BJ (cell line): ENCODE measurements around the gene PHACTR1. TPM values are rescaled to one million over a fixed set of nuclear protein-coding genes. Genes with fewer than 3 reads are reported as not detected.

Source experiments
- CTCF ChIA-PET: fragments of 350-600 bp; formaldehyde crosslinking; extraction: SDS; loops from one replicate; lab custom pipeline; 2021; ENCODE audit warnings: antibody characterized with exemption, inconsistent platforms; lab: Yijun Ruan, JAX
- POLR2A ChIA-PET: fragments of 300-600 bp; sonication (Branson Sonifier 250); formaldehyde crosslinking; extraction: SDS; loops from one replicate; lab custom pipeline; 2021; ENCODE audit warnings: antibody characterized with exemption; lab: Charles Lee
- DNase-seq: peaks from one replicate; pipeline ENCODE4 v3.0.0-alpha.2; 2011; ENCODE audit warnings: low read depth
- H3K27me3 ChIP-seq: 2 replicates; pipeline ENCODE4 v1.6.0; 2011; ENCODE audit warnings: low read length; ENCODE audit not compliant: control insufficient read depth, insufficient read depth
- H3K36me3 ChIP-seq: 2 replicates; pipeline ENCODE4 v1.5.1; 2011; ENCODE audit warnings: low read length; ENCODE audit not compliant: control insufficient read depth, insufficient read depth
- H3K4me3 ChIP-seq: 2 replicates; pipeline ENCODE4 v1.5.1; 2011; ENCODE audit warnings: low read depth, mild to moderate bottlenecking, control low read depth, low read length
- polyA plus RNA-seq: library from polyadenylated mRNA; depleted of rRNA; stranded (reverse); fragments of >200 nt; gene quantifications from 2 replicates; pipeline ENCODE4 v1.2.3, GENCODE V29; 2011
- TF ChIP-seq, protein P1 (sequence below): IDR thresholded peaks from 2 replicates; pipeline ENCODE4 v1.5.1; 2011; ENCODE audit warnings: low read depth, mild to moderate bottlenecking, control low read depth, inconsistent platforms, low read length, moderate library complexity; ENCODE audit not compliant: insufficient read depth

Gene PHACTR1
- polyA plus RNA-seq, 1 experiment = 0.40 TPM

DNA sequence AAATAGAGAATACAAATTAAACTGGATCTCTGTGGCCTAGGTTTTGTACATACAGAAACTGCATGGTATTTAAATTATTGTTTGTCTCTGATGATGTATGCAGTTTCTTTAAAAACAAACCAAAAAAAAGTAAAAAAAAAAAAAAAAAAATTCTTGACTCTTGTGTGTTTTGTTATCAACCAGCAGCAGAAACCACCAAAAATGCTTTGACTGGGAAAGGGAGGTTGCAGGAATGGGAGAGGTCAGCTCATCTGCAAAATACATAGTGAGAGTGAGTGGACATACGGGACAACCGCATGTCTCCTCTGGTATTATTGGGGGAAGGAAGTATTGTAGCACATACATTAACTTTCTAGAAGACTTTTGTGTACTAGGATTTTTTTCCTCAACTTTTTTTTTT is 573.8 kb downstream of the PHACTR1 start:
- no peak for DNase-seq
- TF ChIP-seq, protein P1, sequence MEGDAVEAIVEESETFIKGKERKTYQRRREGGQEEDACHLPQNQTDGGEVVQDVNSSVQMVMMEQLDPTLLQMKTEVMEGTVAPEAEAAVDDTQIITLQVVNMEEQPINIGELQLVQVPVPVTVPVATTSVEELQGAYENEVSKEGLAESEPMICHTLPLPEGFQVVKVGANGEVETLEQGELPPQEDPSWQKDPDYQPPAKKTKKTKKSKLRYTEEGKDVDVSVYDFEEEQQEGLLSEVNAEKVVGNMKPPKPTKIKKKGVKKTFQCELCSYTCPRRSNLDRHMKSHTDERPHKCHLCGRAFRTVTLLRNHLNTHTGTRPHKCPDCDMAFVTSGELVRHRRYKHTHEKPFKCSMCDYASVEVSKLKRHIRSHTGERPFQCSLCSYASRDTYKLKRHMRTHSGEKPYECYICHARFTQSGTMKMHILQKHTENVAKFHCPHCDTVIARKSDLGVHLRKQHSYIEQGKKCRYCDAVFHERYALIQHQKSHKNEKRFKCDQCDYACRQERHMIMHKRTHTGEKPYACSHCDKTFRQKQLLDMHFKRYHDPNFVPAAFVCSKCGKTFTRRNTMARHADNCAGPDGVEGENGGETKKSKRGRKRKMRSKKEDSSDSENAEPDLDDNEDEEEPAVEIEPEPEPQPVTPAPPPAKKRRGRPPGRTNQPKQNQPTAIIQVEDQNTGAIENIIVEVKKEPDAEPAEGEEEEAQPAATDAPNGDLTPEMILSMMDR = no peak
- peaks cover 4% of the 10 kb centered on the region; the same call in 1 of the 2 replicates for H3K36me3 ChIP-seq
- no peaks in the 10 kb centered on the region for H3K27me3 ChIP-seq
- ChIA-PET CTCF (interaction anchor here (2.0 kb wide), 1 partner anchor 12 kb away, joined by 6 read pairs; no protein-coding TSS in a partner anchor), POLR2A (interaction anchor here (0.7 kb wide), 1 partner anchor 222 kb away, joined by 3 read pairs; no protein-coding TSS in a partner anchor)
- no peak overlapping the region for H3K4me3 ChIP-seq

DNA sequence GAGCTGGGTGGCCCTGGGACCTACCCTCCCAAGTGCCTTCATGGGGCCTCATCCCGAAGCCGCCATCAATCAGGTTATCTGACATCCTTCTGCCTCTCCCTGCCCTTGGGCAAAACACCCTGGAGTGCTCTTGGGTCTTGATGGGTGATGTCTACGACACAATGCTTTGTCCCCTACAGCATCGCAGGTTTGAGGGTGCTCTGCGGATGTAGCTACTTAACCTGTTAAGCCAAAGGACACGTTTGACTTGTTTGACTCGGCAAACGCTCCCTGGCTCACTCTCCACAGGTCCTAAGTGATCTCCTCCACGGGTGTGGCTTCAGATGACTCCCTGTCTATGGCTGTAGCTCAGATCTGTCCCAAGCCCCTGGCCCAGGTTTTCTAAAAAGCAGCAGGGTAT is 576.2 kb downstream of the PHACTR1 start:
- ChIA-PET CTCF (interaction anchor here (0.7 kb wide), 1 partner anchor 11 kb away, joined by 3 read pairs; no protein-coding TSS in a partner anchor), POLR2A (no interaction called here)
- TF ChIP-seq, protein P1 = no peak
- no peak for DNase-seq
- H3K4me3 ChIP-seq = no peak overlapping the region
- H3K36me3 ChIP-seq = peaks cover 7% of the 10 kb centered on the region; the same call in 1 of the 2 replicates
- H3K27me3 ChIP-seq = no peaks in the 10 kb centered on the region

DNA sequence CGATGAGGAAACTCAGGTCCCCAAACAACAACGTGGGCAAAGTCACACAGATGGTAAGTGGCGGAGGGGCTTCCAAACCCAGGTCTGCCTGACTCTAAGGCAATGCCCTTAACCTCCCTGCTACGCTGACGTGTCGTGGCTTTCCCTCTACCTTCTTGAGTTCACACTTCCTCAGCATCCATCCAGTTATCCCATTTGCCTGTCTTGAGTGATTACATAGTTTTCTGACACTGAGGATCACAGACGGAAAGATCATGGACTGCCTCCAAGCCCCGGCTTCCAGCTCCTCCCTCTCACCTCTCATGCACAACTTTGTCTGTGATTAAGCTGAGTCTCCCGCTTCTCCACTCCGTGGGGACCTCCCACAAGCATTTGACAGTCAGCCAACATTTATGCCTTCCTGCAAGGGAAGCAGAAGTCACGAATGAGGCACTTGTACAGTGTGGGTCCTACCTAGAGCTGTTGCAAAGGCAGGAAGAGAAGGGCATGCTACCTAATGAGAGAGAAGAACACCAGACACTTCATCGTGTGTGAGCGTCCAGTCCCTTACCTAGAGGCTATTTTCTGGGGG is 578.0 kb downstream of the PHACTR1 start:
- ChIA-PET CTCF (no interaction called here), POLR2A (no interaction called here)
- no peak for DNase-seq
- Histone ChIP-seq H3K27me3 (no peaks in the 10 kb centered on the region), H3K36me3 (peaks cover 8% of the 10 kb centered on the region; the same call in 1 of the 2 replicates), H3K4me3 (no peak overlapping the region)
- TF ChIP-seq, protein P1 = no peak

DNA sequence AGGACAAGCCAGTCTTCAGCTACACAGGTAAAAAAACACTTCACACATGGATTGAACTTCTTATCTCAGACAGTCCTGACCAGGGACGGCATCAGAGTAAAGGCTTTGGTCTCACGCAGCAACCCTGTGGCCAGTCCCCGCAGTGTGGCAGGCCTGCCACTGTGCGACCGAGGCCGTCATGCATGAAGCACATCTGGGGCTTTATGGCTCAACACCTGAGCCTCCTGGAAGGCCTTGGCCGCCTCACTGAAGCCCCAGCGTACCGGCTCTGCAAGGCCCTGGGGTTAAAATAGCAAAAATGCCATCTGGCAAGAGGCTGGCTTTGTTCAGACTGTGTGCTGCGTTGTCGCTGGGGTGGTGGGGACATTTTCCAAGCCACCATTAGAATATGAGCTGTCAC is 579.0 kb downstream of the PHACTR1 start:
- no peak for DNase-seq
- TF ChIP-seq, protein P1 = no peak
- POLR2A ChIA-PET = no interaction called here
- peaks cover 11% of the 10 kb centered on the region; the same call in 1 of the 2 replicates for H3K36me3 ChIP-seq
- CTCF ChIA-PET = no interaction called here
- H3K27me3 ChIP-seq = no peaks in the 10 kb centered on the region
- H3K4me3 ChIP-seq = no peak overlapping the region

DNA sequence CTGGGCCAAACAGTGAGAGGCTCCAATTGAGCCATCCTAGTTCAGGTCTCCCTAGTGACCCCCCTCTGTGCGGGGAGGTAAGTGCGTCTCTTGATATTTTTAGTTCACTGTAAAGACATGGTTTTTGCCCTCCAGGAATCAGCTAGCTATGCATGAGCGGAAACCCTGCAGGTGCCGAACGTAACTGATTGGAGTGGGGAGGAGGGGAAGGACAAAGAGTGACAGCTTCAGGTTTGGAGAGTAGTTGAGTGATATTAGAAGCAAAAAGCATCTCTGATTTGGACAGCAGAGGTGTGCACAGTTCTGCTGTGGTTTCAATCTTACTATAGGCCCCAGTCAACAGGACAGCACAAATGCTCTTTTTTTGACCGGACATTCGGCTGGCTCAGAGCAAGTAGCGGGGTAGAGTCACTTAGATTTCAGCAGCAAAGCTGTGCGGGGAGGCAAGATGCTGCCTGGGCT is 580.0 kb downstream of the PHACTR1 start:
- CTCF ChIA-PET = no interaction called here
- Histone ChIP-seq H3K36me3 (peaks cover 11% of the 10 kb centered on the region; the same call in 1 of the 2 replicates), H3K4me3 (no peak overlapping the region), H3K27me3 (no peaks in the 10 kb centered on the region)
- TF ChIP-seq, protein P1 = no peak
- POLR2A ChIA-PET = no interaction called here
- no peak for DNase-seq
